Astrocyte of the spinal cord (primary cell): Measurements from ENCODE around the gene TMEM33.
A peak's percentile ranks its signal among the peaks of the same experiment; 100 is the strongest.

Source experiments
- DNase-seq: peaks from one replicate; pipeline ENCODE4 v3.0.0; 2011; ENCODE audit warnings: low read depth, low spot score
- H3K4me3 ChIP-seq: 2 replicates; pipeline ENCODE4 v1.5.1; 2011; ENCODE audit warnings: low read depth, mild to moderate bottlenecking, low read length, moderate library complexity
- CTCF ChIP-seq: IDR thresholded peaks from 2 replicates; pipeline ENCODE4 v1.5.1; 2012; ENCODE audit warnings: low read depth, mild to moderate bottlenecking, low read length, inconsistent platforms
- in situ Hi-C: cut with HindIII; loops from 2 replicates; pipeline ENCODE4 v1.10.0; 2017; ENCODE audit warnings: low sequenced_read_pairs

Gene TMEM33

GRCh38 chr4:41977709-41978108, 42.5 kb downstream of the TMEM33 start:
- TF ChIP-seq CTCF = no peak
- no peak for DNase-seq
- in situ Hi-C loops = no loop called here
- no peak overlapping the region for H3K4me3 ChIP-seq

DNA sequence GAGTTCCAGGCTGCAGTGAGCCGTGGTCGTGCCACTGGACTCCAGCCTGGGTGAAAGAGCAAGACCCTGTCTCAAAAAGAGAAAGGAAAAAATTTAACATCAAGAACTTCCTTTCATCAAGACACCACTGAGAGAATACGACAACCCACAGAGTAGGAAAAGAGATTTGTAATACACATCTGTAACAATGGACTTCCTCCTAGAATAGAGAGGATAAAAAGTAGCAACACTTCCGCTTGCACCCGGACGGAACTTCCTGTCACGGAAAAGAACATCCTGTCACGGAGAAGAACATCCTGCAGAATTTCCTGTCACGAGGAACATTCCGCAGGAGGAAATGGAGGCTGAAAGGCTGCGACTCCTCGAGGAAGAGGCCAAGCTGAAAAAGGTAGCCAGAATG, 46.2 kb downstream of the TMEM33 start, which contains the start of gene DCAF4L1:
Gene DCAF4L1 (plus strand): TSS at position 301 of the 400 bp plus-strand sequence. CDS start 37 bp downstream, at position 338.
- TF ChIP-seq CTCF = no peak
- no peak for DNase-seq
- in situ Hi-C loops = no loop called here
- no peak within 1 kb of the TSS for H3K4me3 ChIP-seq

- TF ChIP-seq CTCF = no peak
- DNase-seq = no peak
- in situ Hi-C loops = no loop called here
- H3K4me3 ChIP-seq = no peak overlapping the region
Measured at GRCh38 chr4:41982716-41983115, 47.5 kb downstream of the TMEM33 start.

- no peak for TF ChIP-seq CTCF
- H3K4me3 ChIP-seq = no peak overlapping the region
- in situ Hi-C loops = no loop called here
- DNase-seq = no peak
Measured at GRCh38 chr4:41985151-41985550, 49.9 kb downstream of the TMEM33 start.

- in situ Hi-C loops = no loop called here
- DNase-seq = no peak
- no peak for TF ChIP-seq CTCF
- H3K4me3 ChIP-seq = peak overlapping the region; percentile 86
Measured at GRCh38 chr4:41989994-41990364, 54.8 kb downstream of the TMEM33 start.

DNA sequence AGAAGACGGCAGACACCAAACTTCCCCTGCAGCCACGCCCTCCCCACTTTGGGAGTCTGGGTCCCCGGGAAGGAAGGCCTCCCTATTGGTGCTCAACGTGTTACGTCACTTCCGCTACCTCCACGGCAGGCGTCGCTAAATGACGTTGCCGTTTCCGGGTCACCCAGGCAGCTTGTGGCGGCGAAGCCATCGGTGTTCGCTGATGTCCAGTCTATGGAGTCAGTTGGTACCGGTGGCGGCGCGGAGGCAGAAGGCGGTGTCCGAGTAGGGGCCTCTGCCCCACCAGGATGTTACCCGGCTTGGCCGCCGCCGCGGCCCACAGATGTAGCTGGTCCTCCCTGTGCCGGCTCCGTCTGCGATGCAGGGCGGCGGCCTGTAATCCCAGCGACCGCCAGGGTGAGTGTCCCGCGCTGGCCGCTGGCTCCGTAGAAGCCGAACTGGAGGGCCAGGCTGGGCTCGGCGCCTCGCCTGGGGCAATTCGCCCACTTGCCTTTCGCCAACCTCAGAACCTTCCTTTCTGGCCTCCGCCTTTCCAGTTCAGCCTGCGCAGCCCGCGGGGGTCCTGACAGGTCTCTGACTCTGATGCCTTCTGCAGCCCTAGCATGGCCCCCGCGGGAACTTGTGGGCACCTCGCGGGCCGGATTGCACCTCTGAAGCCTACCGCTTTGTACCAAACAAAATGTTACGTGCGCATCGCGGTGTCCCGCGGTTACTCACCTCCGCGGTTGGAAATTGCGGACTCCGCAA, 55.3 kb downstream of the TMEM33 start, which contains the start of gene SLC30A9:
Gene SLC30A9 (plus strand): TSS at position 166 of the 747 bp plus-strand sequence. CDS start 122 bp downstream, at position 288.
- DNase-seq = peak; percentile 94
- TF ChIP-seq CTCF = peak; percentile 39
- peak within 1 kb of the TSS; percentile 86 for H3K4me3 ChIP-seq
- in situ Hi-C loops = no loop called here
